Gastroesophageal sphincter (tissue), 4 donors: ENCODE data around the gene CHMP6. TPM values are rescaled to one million over a fixed set of nuclear protein-coding genes. Genes with fewer than 3 reads are reported as not detected.
"Not testable (repeated sequence)": the region's sequence is repeated elsewhere in the genome, so short reads cannot be mapped to it uniquely, and the experiment has no call there.

ENCODE experiments used
- ATAC-seq: fragments of 150-250 bp; one replicate; pipeline ENCODE4 v1.9.1; 2016; ENCODE audit warnings: mild to moderate bottlenecking, moderate library complexity
- H3K27ac ChIP-seq, 4 donors: fragments of 200-600 bp; sonication (generic) in 3 of 4; 1 replicate in 3 of 4; 2 replicates in 1 of 4; pipeline ENCODE4 v1.5.1; 2016 to 2019
- H3K27me3 ChIP-seq: fragments of 200-600 bp; sonication (generic); one replicate; pipeline ENCODE4 v1.5.1; 2019
- H3K36me3 ChIP-seq, 2 donors: fragments of 200-600 bp; sonication (generic); one replicate each; pipeline ENCODE4 v1.5.1; 2019; ENCODE audit warnings: control low read depth in 1 of 2
- H3K4me1 ChIP-seq, 3 donors: fragments of 200-600 bp; sonication (generic); 1 replicate in 2 of 3; 2 replicates in 1 of 3; pipeline ENCODE4 v1.5.1; 2016 to 2019; ENCODE audit warnings: control low read depth in 2 of 3
- H3K4me3 ChIP-seq, 2 donors: fragments of 200-600 bp; sonication (generic); one replicate each; pipeline ENCODE4 v1.5.1; 2019; ENCODE audit warnings: mild to moderate bottlenecking in 1 of 2, moderate library complexity in 1 of 2
- H3K9me3 ChIP-seq, 3 donors: fragments of 200-600 bp; sonication (generic); one replicate each; pipeline ENCODE4 v1.5.1; 2017 to 2019; ENCODE audit warnings: control low read depth in 2 of 3
- EP300 ChIP-seq: sonication (generic); formaldehyde crosslinking; IDR thresholded peaks from one replicate; pipeline ENCODE4 v1.6.1; 2017; ENCODE audit warnings: antibody characterized with exemption, mild to moderate bottlenecking
- POLR2A ChIP-seq, 2 donors: fragments of 450-650 bp; IDR thresholded peaks; one replicate each; pipeline ENCODE4 v1.6.1; 2017; ENCODE audit warnings: antibody characterized with exemption in 2 of 2, mild to moderate bottlenecking in 2 of 2, moderate library complexity in 1 of 2
- POLR2AphosphoS5 ChIP-seq: sonication (generic); formaldehyde crosslinking; IDR thresholded peaks from one replicate; pipeline ENCODE4 v1.6.1; 2017; ENCODE audit warnings: antibody characterized with exemption
- WGBS, 2 donors: methylation state at CpG; one replicate each; pipeline ENCODE4 v1.1.5; 2018; ENCODE audit warnings: low coverage in 1 of 2; 5-methylcytosine and 5-hydroxymethylcytosine counted together
- total RNA-seq, 4 donors: library from RNA; depleted of rRNA; stranded (reverse); fragments of >200 nt; gene quantifications; one replicate each; pipeline ENCODE4 v1.1.0, GENCODE V29; 2016
- TF ChIP-seq, protein P1 (sequence below), 4 experiments: fragments of 200-600 bp in 2 of 4; fragments of 450-650 bp in 2 of 4; sonication (generic) in 1 of 4; IDR thresholded peaks; one replicate each; pipeline ENCODE4 v1.5.1; 2017 to 2019; ENCODE audit warnings: antibody characterized with exemption in 4 of 4, mild to moderate bottlenecking in 2 of 4, moderate library complexity in 2 of 4

The CHMP6 gene
- total RNA-seq, 4 donors from 2014 or later = 17.6 to 26.0 (median 19.0) TPM

DNA sequence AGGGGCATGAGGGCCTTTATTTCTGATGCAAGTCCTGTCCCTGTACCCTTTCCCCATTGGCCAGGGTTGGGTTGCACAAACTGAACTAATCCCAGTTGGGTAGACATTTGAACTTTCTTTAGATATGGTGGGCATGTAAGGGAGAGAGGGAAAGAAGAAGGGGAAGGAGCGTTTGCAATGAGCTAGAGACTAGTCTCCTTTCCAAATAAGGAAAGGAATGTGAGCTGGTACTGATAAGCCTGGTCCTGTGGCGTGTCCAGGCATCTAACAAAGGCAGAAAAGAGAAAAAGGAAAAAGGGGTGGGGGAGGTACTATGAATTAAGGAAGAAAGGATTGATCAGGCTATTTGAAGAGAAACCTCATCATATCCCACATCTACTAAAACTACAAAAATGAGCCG is 20.3 kb downstream of the CHMP6 start:
- no peak for TF ChIP-seq POLR2AphosphoS5
- no peak for TF ChIP-seq EP300
- TF ChIP-seq POLR2A (IDR thresholded peaks at IDR 0.05) = no peak
- TF ChIP-seq, protein P1, sequence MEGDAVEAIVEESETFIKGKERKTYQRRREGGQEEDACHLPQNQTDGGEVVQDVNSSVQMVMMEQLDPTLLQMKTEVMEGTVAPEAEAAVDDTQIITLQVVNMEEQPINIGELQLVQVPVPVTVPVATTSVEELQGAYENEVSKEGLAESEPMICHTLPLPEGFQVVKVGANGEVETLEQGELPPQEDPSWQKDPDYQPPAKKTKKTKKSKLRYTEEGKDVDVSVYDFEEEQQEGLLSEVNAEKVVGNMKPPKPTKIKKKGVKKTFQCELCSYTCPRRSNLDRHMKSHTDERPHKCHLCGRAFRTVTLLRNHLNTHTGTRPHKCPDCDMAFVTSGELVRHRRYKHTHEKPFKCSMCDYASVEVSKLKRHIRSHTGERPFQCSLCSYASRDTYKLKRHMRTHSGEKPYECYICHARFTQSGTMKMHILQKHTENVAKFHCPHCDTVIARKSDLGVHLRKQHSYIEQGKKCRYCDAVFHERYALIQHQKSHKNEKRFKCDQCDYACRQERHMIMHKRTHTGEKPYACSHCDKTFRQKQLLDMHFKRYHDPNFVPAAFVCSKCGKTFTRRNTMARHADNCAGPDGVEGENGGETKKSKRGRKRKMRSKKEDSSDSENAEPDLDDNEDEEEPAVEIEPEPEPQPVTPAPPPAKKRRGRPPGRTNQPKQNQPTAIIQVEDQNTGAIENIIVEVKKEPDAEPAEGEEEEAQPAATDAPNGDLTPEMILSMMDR (IDR thresholded peaks at IDR 0.05) = no peak
- Histone ChIP-seq H3K4me3 (no peak overlapping the region), H3K36me3 (no peaks in the 10 kb centered on the region), H3K4me1 (no peaks in the 10 kb centered on the region), H3K9me3 (peaks cover 0 to 12% (median 0%) of the 10 kb centered on the region in 3 donors), H3K27me3 (no peaks in the 10 kb centered on the region), H3K27ac (no peak overlapping the region)
- 53 to 60% methylated on average over 1 to 3 of the region's 3 CpGs for WGBS, 2 donors
- no peak for ATAC-seq

DNA sequence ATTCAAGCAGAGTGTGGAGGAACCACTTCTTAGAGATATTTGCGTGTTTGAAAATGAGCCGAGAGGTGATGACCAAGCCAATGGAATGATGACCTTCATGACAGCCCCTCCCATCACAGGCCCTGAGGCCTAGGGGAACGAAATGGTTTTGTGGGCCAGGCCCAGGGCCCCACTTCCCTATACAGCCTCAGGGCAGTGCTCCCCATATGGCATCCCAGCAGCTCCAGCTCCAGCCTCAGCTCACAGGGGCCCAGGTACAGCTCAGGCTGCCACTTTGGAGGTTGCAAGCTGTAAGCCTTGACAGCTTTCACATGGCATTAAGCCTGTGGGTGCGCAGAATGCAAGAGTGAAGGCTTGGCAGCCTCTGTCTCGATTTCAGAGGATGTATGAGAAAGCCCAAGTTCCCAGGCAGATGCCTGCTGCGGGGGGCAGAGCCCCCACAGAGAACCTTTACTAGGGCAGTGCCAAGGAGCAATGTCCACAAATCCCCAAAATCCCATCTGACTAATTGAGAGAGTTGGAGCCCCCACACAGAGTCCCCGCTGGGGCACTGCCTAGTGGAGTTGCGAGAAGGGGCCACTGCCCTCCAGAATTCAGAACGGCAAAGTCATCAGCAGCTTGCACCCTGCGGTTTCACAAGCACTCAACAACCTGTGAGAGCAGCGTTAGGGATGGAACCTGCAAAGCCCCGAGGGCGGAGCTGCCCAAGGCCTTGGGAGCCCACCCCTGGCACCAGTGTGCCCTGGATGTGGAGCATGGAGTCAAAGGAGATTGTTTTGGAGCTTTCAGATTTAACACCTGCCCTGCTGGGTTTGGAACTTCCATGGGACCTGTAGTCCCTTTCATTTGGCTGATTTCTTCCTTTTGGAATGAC is 21.2 kb downstream of the CHMP6 start:
- Histone ChIP-seq H3K9me3 (peaks cover 0 to 12% (median 0%) of the 10 kb centered on the region in 3 donors), H3K36me3 (no peaks in the 10 kb centered on the region), H3K4me1 (peaks cover 0 to 7% (median 2%) of the 10 kb centered on the region in 3 donors), H3K27ac (no peak overlapping the region), H3K27me3 (no peaks in the 10 kb centered on the region), H3K4me3 (no peak overlapping the region)
- 66 to 97% methylated on average over 3 to 5 of the region's 13 CpGs for WGBS, 2 donors
- TF ChIP-seq POLR2AphosphoS5 (no peak), POLR2A (IDR thresholded peaks at IDR 0.05) (no peak), EP300 (no peak)
- TF ChIP-seq, protein P1 (IDR thresholded peaks at IDR 0.05) = no peak
- ATAC-seq = no peak

DNA sequence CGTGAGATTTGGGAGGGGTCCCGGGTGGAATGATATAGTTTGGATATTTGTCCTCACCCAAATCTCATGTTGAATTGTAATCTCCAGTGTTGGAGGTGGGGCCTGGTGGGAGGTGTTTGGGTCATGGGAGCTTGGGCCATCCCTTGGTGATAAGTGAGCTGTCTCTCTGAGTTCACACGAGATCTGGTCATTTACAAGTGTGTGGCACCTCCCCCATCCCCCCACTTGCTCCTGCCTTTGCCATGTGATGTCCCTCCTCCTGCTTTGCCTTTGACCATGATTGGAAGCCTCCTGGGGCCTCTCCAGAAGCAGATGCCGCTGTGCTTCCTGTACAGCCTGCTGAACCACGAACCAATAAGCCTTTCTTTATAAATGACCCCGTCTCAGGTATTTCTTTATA is 22.0 kb downstream of the CHMP6 start:
- Histone ChIP-seq H3K4me1 (peaks cover 0 to 15% (median 11%) of the 10 kb centered on the region in 3 donors), H3K36me3 (no peaks in the 10 kb centered on the region), H3K27me3 (no peaks in the 10 kb centered on the region), H3K27ac (no peak overlapping the region), H3K4me3 (no peak overlapping the region), H3K9me3 (peaks cover 0 to 12% (median 0%) of the 10 kb centered on the region in 3 donors)
- no peak for TF ChIP-seq EP300
- ATAC-seq = no peak
- WGBS, 2 donors = 86 to 100% methylated on average over 1 to 3 of the region's 6 CpGs

DNA sequence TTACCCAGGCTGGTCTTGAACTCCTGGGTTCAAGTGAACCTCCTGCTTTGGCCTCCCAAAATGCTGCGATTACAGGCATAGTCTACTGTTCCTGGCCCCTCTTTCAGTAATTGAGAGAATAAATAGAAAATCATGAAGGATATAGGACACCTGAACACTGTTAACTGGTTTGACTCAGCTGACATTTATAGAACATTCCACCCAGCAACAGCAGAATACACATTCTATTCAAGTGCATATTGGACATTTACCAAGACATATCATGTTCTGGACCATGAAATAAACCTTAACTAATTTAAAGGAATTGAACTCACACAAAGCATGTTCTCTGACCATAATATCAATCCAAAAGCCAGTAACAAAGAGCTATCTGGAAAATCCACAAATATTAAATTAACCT is 23.5 kb downstream of the CHMP6 start:
- H3K27me3 ChIP-seq = no peaks in the 10 kb centered on the region
- no peaks in the 10 kb centered on the region for H3K36me3 ChIP-seq
- WGBS, 2 donors = 86% methylated on average over 1 of the region's 1 CpG; no CpG with 5 or more reads in 1 of the 2 donors
- TF ChIP-seq, protein P1 (IDR thresholded peaks at IDR 0.05) = no peak
- TF ChIP-seq POLR2AphosphoS5 = no peak
- TF ChIP-seq POLR2A (IDR thresholded peaks at IDR 0.05) = no peak
- TF ChIP-seq EP300 = no peak
- peaks cover 0 to 30% (median 11%) of the 10 kb centered on the region in 3 donors for H3K4me1 ChIP-seq
- H3K27ac ChIP-seq = no peak overlapping the region
- H3K4me3 ChIP-seq = no peak overlapping the region
- H3K9me3 ChIP-seq = peaks cover 0 to 12% (median 0%) of the 10 kb centered on the region in 3 donors
- no peak for ATAC-seq

DNA sequence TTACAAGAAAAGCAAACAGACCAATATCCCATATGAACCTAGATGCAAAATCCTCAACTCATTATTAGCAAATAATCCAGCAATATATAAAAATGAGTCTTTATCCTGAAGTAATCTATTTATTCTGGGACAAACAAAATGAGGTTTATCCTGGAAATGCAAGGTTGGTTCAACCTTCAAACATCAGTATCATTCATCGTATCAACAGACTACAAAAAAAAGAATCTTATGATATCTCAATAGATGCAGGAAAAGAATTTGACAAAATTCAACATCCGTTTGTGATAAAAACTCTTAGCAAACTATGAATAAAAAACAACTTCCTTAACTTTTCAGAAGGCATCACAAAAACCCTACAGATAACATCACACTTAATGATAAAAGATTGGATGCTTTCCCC is 24.9 kb downstream of the CHMP6 start:
- peaks cover 0 to 1% (median 0%) of the 10 kb centered on the region in 3 donors for H3K9me3 ChIP-seq
- WGBS, 2 donors = 89 to 91% methylated on average over 2 of the region's 2 CpGs
- no peaks in the 10 kb centered on the region for H3K27me3 ChIP-seq
- TF ChIP-seq POLR2A (IDR thresholded peaks at IDR 0.05) (no peak), EP300 (no peak), POLR2AphosphoS5 (no peak)
- TF ChIP-seq, protein P1 (IDR thresholded peaks at IDR 0.05) = no peak
- peaks cover 0 to 45% (median 22%) of the 10 kb centered on the region in 3 donors for H3K4me1 ChIP-seq
- ATAC-seq = no peak
- no peak overlapping the region for H3K4me3 ChIP-seq
- no peak overlapping the region for H3K27ac ChIP-seq
- no peaks in the 10 kb centered on the region for H3K36me3 ChIP-seq

DNA sequence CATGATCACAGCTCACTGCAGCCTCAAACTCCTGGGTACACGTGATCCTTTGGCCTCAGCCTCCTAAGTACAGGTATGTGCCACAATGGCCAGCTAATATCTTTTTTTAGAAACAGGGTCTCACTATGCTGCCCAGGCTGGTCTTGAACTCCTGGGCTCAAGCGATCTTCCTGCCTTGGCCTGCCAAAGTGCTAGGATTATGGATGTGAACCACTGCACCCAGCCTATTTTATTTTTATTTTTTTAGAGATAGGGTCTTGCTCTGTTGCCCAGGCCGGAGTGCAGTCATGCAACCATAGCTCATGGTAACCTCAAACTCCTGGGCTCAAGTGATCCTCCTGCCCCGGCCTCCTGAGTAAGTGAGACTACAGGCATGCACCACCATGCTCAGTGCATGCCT is 25.7 kb downstream of the CHMP6 start:
- Histone ChIP-seq H3K4me1 (peaks cover 0 to 52% (median 22%) of the 10 kb centered on the region in 3 donors), H3K27ac (peak overlapping the region in 2 of 4 donors; percentile 72 to 80)
- H3K36me3 ChIP-seq, H3K27me3 ChIP-seq, H3K9me3 ChIP-seq, H3K4me3 ChIP-seq, ATAC-seq: not testable (repeated sequence)
- 92 to 96% methylated on average over 3 of the region's 4 CpGs for WGBS, 2 donors
